A673 (cell line): ENCODE data around the gene HMGB2.

Source experiments
- EZH2 ChIP-seq: fragments of 200-600 bp; sonication (generic); IDR thresholded peaks from 2 replicates; pipeline ENCODE4 v1.6.1; 2017; ENCODE audit warnings: borderline replicate concordance, low read depth, mild to moderate bottlenecking, mixed read lengths, antibody characterized with exemption, low read length; ENCODE audit not compliant: poor library complexity, severe bottlenecking
- TF ChIP-seq, protein P1 (sequence below): fragments of 300-800, 200-600 bp; sonication (generic); conservative IDR thresholded peaks from 2 replicates; pipeline ENCODE4 v1.5.1; 2017; ENCODE audit warnings: low read depth, mild to moderate bottlenecking, antibody characterized with exemption, low read length, moderate library complexity, mixed read lengths

GRCh38 chr4:173282256-173282562 is 51.9 kb downstream of the HMGB2 start:
- TF ChIP-seq, protein P1, sequence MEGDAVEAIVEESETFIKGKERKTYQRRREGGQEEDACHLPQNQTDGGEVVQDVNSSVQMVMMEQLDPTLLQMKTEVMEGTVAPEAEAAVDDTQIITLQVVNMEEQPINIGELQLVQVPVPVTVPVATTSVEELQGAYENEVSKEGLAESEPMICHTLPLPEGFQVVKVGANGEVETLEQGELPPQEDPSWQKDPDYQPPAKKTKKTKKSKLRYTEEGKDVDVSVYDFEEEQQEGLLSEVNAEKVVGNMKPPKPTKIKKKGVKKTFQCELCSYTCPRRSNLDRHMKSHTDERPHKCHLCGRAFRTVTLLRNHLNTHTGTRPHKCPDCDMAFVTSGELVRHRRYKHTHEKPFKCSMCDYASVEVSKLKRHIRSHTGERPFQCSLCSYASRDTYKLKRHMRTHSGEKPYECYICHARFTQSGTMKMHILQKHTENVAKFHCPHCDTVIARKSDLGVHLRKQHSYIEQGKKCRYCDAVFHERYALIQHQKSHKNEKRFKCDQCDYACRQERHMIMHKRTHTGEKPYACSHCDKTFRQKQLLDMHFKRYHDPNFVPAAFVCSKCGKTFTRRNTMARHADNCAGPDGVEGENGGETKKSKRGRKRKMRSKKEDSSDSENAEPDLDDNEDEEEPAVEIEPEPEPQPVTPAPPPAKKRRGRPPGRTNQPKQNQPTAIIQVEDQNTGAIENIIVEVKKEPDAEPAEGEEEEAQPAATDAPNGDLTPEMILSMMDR = no peak
- no peak for TF ChIP-seq EZH2
